Endothelial cell of umbilical vein (primary cell): Measurements from ENCODE around the gene TUBG2.

ENCODE experiments used
- POLR2A ChIP-seq: IDR thresholded peaks from 2 replicates; pipeline ENCODE4 v1.6.1; 2012; ENCODE audit warnings: low read depth, mild to moderate bottlenecking, control low read depth, low read length
- TF ChIP-seq, protein P1 (sequence below), 2 donors: IDR thresholded peaks; 1 replicate in 1 of 2; 2 replicates in 1 of 2; pipeline ENCODE4 v1.5.1; 2011; ENCODE audit warnings: low read length in 2 of 2, mild to moderate bottlenecking in 2 of 2, moderate library complexity in 2 of 2, control low read depth in 1 of 2, inconsistent platforms in 1 of 2, low read depth in 1 of 2; ENCODE audit not compliant: insufficient read depth in 1 of 2; ENCODE audit errors: extremely low read depth in 1 of 2
- TF ChIP-seq, protein P2 (sequence below): IDR thresholded peaks from 2 replicates; pipeline ENCODE4 v1.6.1; 2011; ENCODE audit not compliant: insufficient read depth, insufficient read length

DNA sequence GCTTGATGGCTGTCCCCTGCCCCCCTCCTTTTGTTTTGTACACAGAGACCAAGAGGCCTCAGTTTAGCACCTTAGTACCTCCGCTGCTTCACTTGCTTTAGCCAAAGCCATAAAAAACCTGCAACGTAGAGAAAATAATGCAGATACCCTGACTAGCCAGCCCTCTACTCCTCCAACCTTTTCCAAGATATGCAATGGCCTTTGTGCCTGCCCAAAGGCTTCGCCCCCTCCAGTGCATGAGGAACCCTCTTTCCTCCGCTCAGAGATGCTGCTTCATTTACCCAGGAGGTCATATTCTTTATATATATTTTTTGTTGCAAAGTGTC is 40.3 kb downstream of the TUBG2 start:
- TF ChIP-seq, protein P1, sequence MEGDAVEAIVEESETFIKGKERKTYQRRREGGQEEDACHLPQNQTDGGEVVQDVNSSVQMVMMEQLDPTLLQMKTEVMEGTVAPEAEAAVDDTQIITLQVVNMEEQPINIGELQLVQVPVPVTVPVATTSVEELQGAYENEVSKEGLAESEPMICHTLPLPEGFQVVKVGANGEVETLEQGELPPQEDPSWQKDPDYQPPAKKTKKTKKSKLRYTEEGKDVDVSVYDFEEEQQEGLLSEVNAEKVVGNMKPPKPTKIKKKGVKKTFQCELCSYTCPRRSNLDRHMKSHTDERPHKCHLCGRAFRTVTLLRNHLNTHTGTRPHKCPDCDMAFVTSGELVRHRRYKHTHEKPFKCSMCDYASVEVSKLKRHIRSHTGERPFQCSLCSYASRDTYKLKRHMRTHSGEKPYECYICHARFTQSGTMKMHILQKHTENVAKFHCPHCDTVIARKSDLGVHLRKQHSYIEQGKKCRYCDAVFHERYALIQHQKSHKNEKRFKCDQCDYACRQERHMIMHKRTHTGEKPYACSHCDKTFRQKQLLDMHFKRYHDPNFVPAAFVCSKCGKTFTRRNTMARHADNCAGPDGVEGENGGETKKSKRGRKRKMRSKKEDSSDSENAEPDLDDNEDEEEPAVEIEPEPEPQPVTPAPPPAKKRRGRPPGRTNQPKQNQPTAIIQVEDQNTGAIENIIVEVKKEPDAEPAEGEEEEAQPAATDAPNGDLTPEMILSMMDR (IDR thresholded peaks at IDR 0.05; ENCODE audit: extremely low read depth in 1 of 2, insufficient read depth in 1 of 2, low read depth in 1 of 2, low read length in 2 of 2) = no peak
- no peak for TF ChIP-seq POLR2A
- TF ChIP-seq, protein P2, sequence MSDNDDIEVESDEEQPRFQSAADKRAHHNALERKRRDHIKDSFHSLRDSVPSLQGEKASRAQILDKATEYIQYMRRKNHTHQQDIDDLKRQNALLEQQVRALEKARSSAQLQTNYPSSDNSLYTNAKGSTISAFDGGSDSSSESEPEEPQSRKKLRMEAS = no peak
